ENCODE data around the gene CENPL. TPM values are rescaled to one million over a fixed set of nuclear protein-coding genes. Genes with fewer than 3 reads are reported as not detected.

Gene CENPL
- total and polyA plus RNA-seq, 9 of the 15 experiments (the other 6 are each of a cell fraction or from before 2014, with no cell fraction given) = 33.0 to 52.7 (median 39.7) TPM

DNA sequence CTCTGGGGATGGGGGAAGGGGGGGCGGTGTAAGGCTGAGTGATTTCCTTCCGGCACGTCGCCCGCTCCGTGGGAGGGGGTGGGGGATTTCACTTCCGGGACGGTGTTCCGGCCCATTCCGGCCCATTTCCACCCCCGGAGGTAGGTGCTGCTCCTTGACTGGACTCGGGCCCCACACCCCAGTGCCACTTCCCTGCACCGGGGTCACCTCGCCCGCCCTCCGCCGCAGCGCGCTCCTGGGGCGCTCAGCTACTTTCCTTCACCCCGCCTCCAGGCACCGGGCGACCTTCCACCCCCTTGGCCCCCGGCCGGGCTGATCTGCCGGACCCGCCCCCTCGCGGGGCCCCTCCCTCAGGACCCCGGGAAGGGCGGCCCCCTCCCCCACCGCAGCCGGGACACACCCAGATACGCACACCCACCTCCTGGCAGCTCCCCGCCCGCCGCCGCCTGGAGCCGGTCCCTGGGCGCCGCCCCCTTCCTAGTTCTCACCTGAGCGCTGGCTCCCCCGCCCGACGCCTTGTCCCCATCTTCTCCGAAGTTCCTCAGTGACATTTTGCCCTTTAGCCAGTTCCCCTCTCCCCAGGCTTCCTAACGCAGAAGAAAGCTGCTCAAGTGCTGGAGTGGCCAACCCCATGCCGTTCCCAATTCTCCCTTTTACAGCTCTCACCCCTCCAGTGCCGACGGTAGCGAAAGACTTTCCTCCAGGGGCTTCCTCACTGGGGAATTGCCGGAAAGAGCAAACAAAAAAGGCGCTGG, 43.8 kb upstream of the CENPL start, which contains the start of gene ZBTB37 (continued):
- TF ChIP-seq NCOA2 (IDR thresholded peaks at IDR 0.05; ENCODE audit: partially characterized antibody in 2 of 2) = no peak
- no peak for TF ChIP-seq ZNF253 (CRISPR knock-in tag; conservative IDR thresholded peaks at IDR 0.05)
- no peak for TF ChIP-seq TSC22D4 (tag; IDR thresholded peaks at IDR 0.05)
- TF ChIP-seq EZH2 (IDR thresholded peaks at IDR 0.05; ENCODE audit: borderline replicate concordance, low read depth, low read length) = no peak
- no peak for TF ChIP-seq CBX1 (IDR thresholded peaks at IDR 0.05; ENCODE audit: low read depth)
- TF ChIP-seq NR2C2 (CRISPR knock-in tag; IDR thresholded peaks at IDR 0.05) = peak; percentile 91
- peak; percentile 100 for TF ChIP-seq NR2C2 (tag; IDR thresholded peaks at IDR 0.05)
- peak; percentile 71 for TF ChIP-seq L3MBTL2 (IDR thresholded peaks at IDR 0.05)
- TF ChIP-seq ZNF184 (CRISPR knock-in tag; IDR thresholded peaks at IDR 0.05) = no peak
- no peak for TF ChIP-seq RBM14 (IDR thresholded peaks at IDR 0.05; ENCODE audit: borderline replicate concordance, insufficient read depth, low read depth, low read length)
- peak; percentile 82 for TF ChIP-seq RNF2 (IDR thresholded peaks at IDR 0.05)
- no peak for TF ChIP-seq CHCHD3 (CRISPR knock-in tag; IDR thresholded peaks at IDR 0.05)
- peak; percentile 78 for TF ChIP-seq LCOR (CRISPR knock-in tag; IDR thresholded peaks at IDR 0.05)
- TF ChIP-seq, protein P1, sequence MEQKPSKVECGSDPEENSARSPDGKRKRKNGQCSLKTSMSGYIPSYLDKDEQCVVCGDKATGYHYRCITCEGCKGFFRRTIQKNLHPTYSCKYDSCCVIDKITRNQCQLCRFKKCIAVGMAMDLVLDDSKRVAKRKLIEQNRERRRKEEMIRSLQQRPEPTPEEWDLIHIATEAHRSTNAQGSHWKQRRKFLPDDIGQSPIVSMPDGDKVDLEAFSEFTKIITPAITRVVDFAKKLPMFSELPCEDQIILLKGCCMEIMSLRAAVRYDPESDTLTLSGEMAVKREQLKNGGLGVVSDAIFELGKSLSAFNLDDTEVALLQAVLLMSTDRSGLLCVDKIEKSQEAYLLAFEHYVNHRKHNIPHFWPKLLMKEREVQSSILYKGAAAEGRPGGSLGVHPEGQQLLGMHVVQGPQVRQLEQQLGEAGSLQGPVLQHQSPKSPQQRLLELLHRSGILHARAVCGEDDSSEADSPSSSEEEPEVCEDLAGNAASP (IDR thresholded peaks at IDR 0.05) = no peak
- TF ChIP-seq RHOXF2B (CRISPR knock-in tag; conservative IDR thresholded peaks at IDR 0.05) = no peak
- TF ChIP-seq, protein P2, sequence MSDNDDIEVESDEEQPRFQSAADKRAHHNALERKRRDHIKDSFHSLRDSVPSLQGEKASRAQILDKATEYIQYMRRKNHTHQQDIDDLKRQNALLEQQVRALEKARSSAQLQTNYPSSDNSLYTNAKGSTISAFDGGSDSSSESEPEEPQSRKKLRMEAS (CRISPR knock-in tag; IDR thresholded peaks at IDR 0.05) = no peak
- TF ChIP-seq RAD51 (IDR thresholded peaks at IDR 0.05; ENCODE audit: borderline replicate concordance, low read depth) = no peak
- no peak for TF ChIP-seq ZZZ3 (IDR thresholded peaks at IDR 0.05)
- TF ChIP-seq, protein P3, sequence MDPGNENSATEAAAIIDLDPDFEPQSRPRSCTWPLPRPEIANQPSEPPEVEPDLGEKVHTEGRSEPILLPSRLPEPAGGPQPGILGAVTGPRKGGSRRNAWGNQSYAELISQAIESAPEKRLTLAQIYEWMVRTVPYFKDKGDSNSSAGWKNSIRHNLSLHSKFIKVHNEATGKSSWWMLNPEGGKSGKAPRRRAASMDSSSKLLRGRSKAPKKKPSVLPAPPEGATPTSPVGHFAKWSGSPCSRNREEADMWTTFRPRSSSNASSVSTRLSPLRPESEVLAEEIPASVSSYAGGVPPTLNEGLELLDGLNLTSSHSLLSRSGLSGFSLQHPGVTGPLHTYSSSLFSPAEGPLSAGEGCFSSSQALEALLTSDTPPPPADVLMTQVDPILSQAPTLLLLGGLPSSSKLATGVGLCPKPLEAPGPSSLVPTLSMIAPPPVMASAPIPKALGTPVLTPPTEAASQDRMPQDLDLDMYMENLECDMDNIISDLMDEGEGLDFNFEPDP (CRISPR knock-in tag; IDR thresholded peaks at IDR 0.05) = no peak
- TF ChIP-seq, protein P4, sequence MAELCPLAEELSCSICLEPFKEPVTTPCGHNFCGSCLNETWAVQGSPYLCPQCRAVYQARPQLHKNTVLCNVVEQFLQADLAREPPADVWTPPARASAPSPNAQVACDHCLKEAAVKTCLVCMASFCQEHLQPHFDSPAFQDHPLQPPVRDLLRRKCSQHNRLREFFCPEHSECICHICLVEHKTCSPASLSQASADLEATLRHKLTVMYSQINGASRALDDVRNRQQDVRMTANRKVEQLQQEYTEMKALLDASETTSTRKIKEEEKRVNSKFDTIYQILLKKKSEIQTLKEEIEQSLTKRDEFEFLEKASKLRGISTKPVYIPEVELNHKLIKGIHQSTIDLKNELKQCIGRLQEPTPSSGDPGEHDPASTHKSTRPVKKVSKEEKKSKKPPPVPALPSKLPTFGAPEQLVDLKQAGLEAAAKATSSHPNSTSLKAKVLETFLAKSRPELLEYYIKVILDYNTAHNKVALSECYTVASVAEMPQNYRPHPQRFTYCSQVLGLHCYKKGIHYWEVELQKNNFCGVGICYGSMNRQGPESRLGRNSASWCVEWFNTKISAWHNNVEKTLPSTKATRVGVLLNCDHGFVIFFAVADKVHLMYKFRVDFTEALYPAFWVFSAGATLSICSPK (IDR thresholded peaks at IDR 0.05; ENCODE audit: borderline replicate concordance) = no peak
- TF ChIP-seq GABPB1 (CRISPR knock-in tag; IDR thresholded peaks at IDR 0.05) = peak; percentile 92
- no peak for TF ChIP-seq ZNF140 (CRISPR knock-in tag; IDR thresholded peaks at IDR 0.05)
- no peak for TF ChIP-seq JUN (IDR thresholded peaks at IDR 0.05; ENCODE audit: borderline replicate concordance, low read depth, low read length)
- TF ChIP-seq JUN (CRISPR knock-in tag; IDR thresholded peaks at IDR 0.05; ENCODE audit: borderline replicate concordance) = no peak
- no peak for TF ChIP-seq HES1 (IDR thresholded peaks at IDR 0.05; ENCODE audit: low read depth)
